Peyer's patch (tissue), 4 donors: ENCODE data around the gene MZT2B.
"Not testable (repeated sequence)": the region's sequence is repeated elsewhere in the genome, so short reads cannot be mapped to it uniquely, and the experiment has no call there.

Experiments
- CTCF ChIP-seq, 6 experiments: fragments of 450-650 bp in 4 of 6; fragments of 200-600 bp in 2 of 6; sonication (generic) in 1 of 6; IDR thresholded peaks; one replicate each; pipeline ENCODE4 v1.5.1; 2017 to 2019; ENCODE audit warnings: antibody characterized with exemption in 6 of 6, mild to moderate bottlenecking in 3 of 6, moderate library complexity in 1 of 6
- POLR2A ChIP-seq, 2 donors: fragments of 450-650 bp; IDR thresholded peaks; one replicate each; pipeline ENCODE4 v1.5.1; 2017; ENCODE audit warnings: antibody characterized with exemption in 2 of 2, mild to moderate bottlenecking in 2 of 2, moderate library complexity in 2 of 2

GRCh38 chr2:130155956-130156623 lies 26.0 kb upstream of the MZT2B start:
- not testable (repeated sequence) for TF ChIP-seq POLR2A (IDR thresholded peaks at IDR 0.05)
- peak in 4 of 6 experiments; percentile 46 to 57 (median 52) for TF ChIP-seq CTCF (IDR thresholded peaks at IDR 0.05)
